ENCODE results near the gene MAZ. TPM values are rescaled to one million over a fixed set of nuclear protein-coding genes. Genes with fewer than 3 reads are reported as not detected.
A peak's percentile ranks its signal among the peaks of the same experiment; 100 is the strongest.
"Not testable (repeated sequence)": the region's sequence is repeated elsewhere in the genome, so short reads cannot be mapped to it uniquely, and the experiment has no call there.

MAZ gene
- total and polyA plus RNA-seq, 4 donors = 16.0 to 272 (median 45.1) TPM

GRCh38 chr16:29784901-29785500, 21.3 kb upstream of the MAZ start (continued):
- TF ChIP-seq ZBTB33 (IDR thresholded peaks at IDR 0.05) (no peak), HNF4G (IDR thresholded peaks at IDR 0.05) (no peak), RXRA (IDR thresholded peaks at IDR 0.05) (no peak), ATF3 (IDR thresholded peaks at IDR 0.05) (no peak), JUND (IDR thresholded peaks at IDR 0.05) (no peak), YY1 (IDR thresholded peaks at IDR 0.05) (peak; percentile 71), FOXA1 (IDR thresholded peaks at IDR 0.05) (no peak), NR2F2 (IDR thresholded peaks at IDR 0.05) (no peak), SP1 (IDR thresholded peaks at IDR 0.05) (no peak)

GRCh38 chr16:29787155-29787554, 19.2 kb upstream of the MAZ start:
- 83% methylated on average over 4 of the region's 4 CpGs for WGBS
- not testable (repeated sequence) for H3K27ac ChIP-seq (ENCODE audit: low read depth in 1 of 2, low read length in 2 of 2); DNase-seq (ENCODE audit: low spot score); H3K9ac ChIP-seq (ENCODE audit: low read depth in 1 of 2, low read length in 2 of 2); H3K27me3 ChIP-seq (ENCODE audit: control insufficient read depth in 4 of 4, insufficient read depth in 4 of 4, low read length in 3 of 4); H3K4me3 ChIP-seq (ENCODE audit: low read depth in 1 of 3, low read length in 3 of 3); H3K9me3 ChIP-seq (ENCODE audit: control insufficient read depth in 4 of 4, low read length in 3 of 4); H3K36me3 ChIP-seq (ENCODE audit: control insufficient read depth in 4 of 4, insufficient read depth in 3 of 4, low read depth in 1 of 4, low read length in 3 of 4)
- H3K4me1 ChIP-seq (ENCODE audit: control insufficient read depth in 4 of 4, insufficient read depth in 4 of 4, low read length in 3 of 4) = peaks cover 5 to 22% (median 15%) of the 10 kb centered on the region in 4 donors

GRCh38 chr16:29789775-29790182, 16.6 kb upstream of the MAZ start:
- Histone ChIP-seq H3K27ac (ENCODE audit: low read depth in 1 of 2, low read length in 2 of 2) (peak overlapping the region; percentile 70 to 89), H3K4me1 (ENCODE audit: control insufficient read depth in 4 of 4, insufficient read depth in 4 of 4, low read length in 3 of 4) (peaks cover 3 to 22% (median 14%) of the 10 kb centered on the region in 4 donors), H3K9ac (ENCODE audit: low read depth in 1 of 2, low read length in 2 of 2) (peak overlapping the region; percentile 53 to 89), H3K4me3 (ENCODE audit: low read depth in 1 of 3, low read length in 3 of 3) (peak overlapping the region; percentile 50 to 91 (median 74)), H3K9me3 (ENCODE audit: control insufficient read depth in 4 of 4, low read length in 3 of 4) (no peaks in the 10 kb centered on the region), H3K36me3 (ENCODE audit: control insufficient read depth in 4 of 4, insufficient read depth in 3 of 4, low read depth in 1 of 4, low read length in 3 of 4) (no peaks in the 10 kb centered on the region), H3K27me3 (ENCODE audit: control insufficient read depth in 4 of 4, insufficient read depth in 4 of 4, low read length in 3 of 4) (no peaks in the 10 kb centered on the region)
- no peak for DNase-seq (ENCODE audit: low spot score)
- 52% methylated on average over 20 of the region's 20 CpGs for whole genome bisulfite sequencing
- TF ChIP-seq REST (IDR thresholded peaks at IDR 0.05) (no peak), ZBTB33 (IDR thresholded peaks at IDR 0.05) (no peak), EGR1 (IDR thresholded peaks at IDR 0.05; ENCODE audit: low read depth in 2 of 2) (no peak), NR2F2 (IDR thresholded peaks at IDR 0.05) (no peak), HNF4A (conservative IDR thresholded peaks at IDR 0.05) (no peak), RAD21 (IDR thresholded peaks at IDR 0.05) (no peak), FOXA2 (IDR thresholded peaks at IDR 0.05) (no peak), YY1 (IDR thresholded peaks at IDR 0.05) (no peak), RXRA (IDR thresholded peaks at IDR 0.05) (no peak), ATF3 (IDR thresholded peaks at IDR 0.05) (no peak), JUND (IDR thresholded peaks at IDR 0.05) (no peak), HNF4G (IDR thresholded peaks at IDR 0.05) (no peak), GABPA (IDR thresholded peaks at IDR 0.05 in 1 of 2, conservative IDR thresholded peaks at IDR 0.05 in 1 of 2) (no peak), CTCF (IDR thresholded peaks at IDR 0.05; ENCODE audit: low read depth, low read length, missing input control) (no peak), MAX (IDR thresholded peaks at IDR 0.05) (no peak), FOXA1 (IDR thresholded peaks at IDR 0.05) (no peak), TAF1 (conservative IDR thresholded peaks at IDR 0.05) (no peak), SP1 (IDR thresholded peaks at IDR 0.05) (no peak)
